BJ (cell line): Measurements from ENCODE around the gene PIH1D1. TPM values are rescaled to one million over a fixed set of nuclear protein-coding genes. Genes with fewer than 3 reads are reported as not detected.
A peak's percentile ranks its signal among the peaks of the same experiment; 100 is the strongest.
"Not testable (repeated sequence)": the region's sequence is repeated elsewhere in the genome, so short reads cannot be mapped to it uniquely, and the experiment has no call there.

ENCODE experiments used
- CTCF ChIA-PET: fragments of 350-600 bp; formaldehyde crosslinking; extraction: SDS; loops from one replicate; lab custom pipeline; 2021; ENCODE audit warnings: antibody characterized with exemption, inconsistent platforms; lab: Yijun Ruan, JAX
- POLR2A ChIA-PET: fragments of 300-600 bp; sonication (Branson Sonifier 250); formaldehyde crosslinking; extraction: SDS; loops from one replicate; lab custom pipeline; 2021; ENCODE audit warnings: antibody characterized with exemption; lab: Charles Lee
- DNase-seq: peaks from one replicate; pipeline ENCODE4 v3.0.0-alpha.2; 2011; ENCODE audit warnings: low read depth
- H3K27me3 ChIP-seq: 2 replicates; pipeline ENCODE4 v1.6.0; 2011; ENCODE audit warnings: low read length; ENCODE audit not compliant: control insufficient read depth, insufficient read depth
- H3K36me3 ChIP-seq: 2 replicates; pipeline ENCODE4 v1.5.1; 2011; ENCODE audit warnings: low read length; ENCODE audit not compliant: control insufficient read depth, insufficient read depth
- H3K4me3 ChIP-seq: 2 replicates; pipeline ENCODE4 v1.5.1; 2011; ENCODE audit warnings: low read depth, mild to moderate bottlenecking, control low read depth, low read length
- CTCF ChIP-seq: IDR thresholded peaks from 2 replicates; pipeline ENCODE4 v1.5.1; 2011; ENCODE audit warnings: low read depth, mild to moderate bottlenecking, control low read depth, inconsistent platforms, low read length, moderate library complexity; ENCODE audit not compliant: insufficient read depth
- polyA plus RNA-seq: library from polyadenylated mRNA; depleted of rRNA; stranded (reverse); fragments of >200 nt; gene quantifications from 2 replicates; pipeline ENCODE4 v1.2.3, GENCODE V29; 2011

The PIH1D1 gene
- polyA plus RNA-seq, 1 experiment = 75.8 TPM

- no peak for DNase-seq
- H3K4me3 ChIP-seq = peak overlapping the region; percentile 80
- POLR2A ChIA-PET = no interaction called here
- CTCF ChIA-PET = interaction anchor here (0.6 to 2.2 kb wide), 3 partner anchors 8 to 79 kb away, joined by 3 to 7 read pairs (median 3); no protein-coding TSS in a partner anchor
- H3K27me3 ChIP-seq = no peaks in the 10 kb centered on the region
- peaks cover 10% of the 10 kb centered on the region for H3K36me3 ChIP-seq
- no peak for TF ChIP-seq CTCF
Observed at GRCh38 chr19:49450405-49450804, 1.2 kb downstream of the PIH1D1 start.

DNA sequence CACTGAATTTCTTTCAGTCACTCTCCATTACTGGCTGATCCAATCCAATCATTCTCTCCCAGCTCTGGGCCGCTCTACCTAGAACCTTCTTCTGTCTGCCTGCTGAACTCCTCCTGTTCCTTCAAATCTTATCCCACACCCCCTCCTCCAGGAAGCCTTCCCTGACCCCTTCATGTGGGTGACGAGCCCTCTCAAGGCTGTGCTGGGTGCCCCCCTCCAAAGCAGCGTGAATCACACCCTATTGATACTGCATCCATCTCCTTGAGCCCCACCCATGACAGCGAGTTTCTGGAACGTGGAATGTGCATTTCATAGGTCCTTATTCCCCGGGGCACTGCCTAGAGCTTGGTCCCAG lies 3.2 kb downstream of the PIH1D1 start:
- Histone ChIP-seq H3K36me3 (peaks cover 10% of the 10 kb centered on the region), H3K27me3 (no peaks in the 10 kb centered on the region), H3K4me3 (no peak overlapping the region)
- POLR2A ChIA-PET = no interaction called here
- TF ChIP-seq CTCF = no peak
- DNase-seq = no peak
- CTCF ChIA-PET = interaction anchor here (1.0 to 1.1 kb wide), 2 partner anchors 57 to 221 kb away, joined by 3 to 5 read pairs; no protein-coding TSS in a partner anchor

DNA sequence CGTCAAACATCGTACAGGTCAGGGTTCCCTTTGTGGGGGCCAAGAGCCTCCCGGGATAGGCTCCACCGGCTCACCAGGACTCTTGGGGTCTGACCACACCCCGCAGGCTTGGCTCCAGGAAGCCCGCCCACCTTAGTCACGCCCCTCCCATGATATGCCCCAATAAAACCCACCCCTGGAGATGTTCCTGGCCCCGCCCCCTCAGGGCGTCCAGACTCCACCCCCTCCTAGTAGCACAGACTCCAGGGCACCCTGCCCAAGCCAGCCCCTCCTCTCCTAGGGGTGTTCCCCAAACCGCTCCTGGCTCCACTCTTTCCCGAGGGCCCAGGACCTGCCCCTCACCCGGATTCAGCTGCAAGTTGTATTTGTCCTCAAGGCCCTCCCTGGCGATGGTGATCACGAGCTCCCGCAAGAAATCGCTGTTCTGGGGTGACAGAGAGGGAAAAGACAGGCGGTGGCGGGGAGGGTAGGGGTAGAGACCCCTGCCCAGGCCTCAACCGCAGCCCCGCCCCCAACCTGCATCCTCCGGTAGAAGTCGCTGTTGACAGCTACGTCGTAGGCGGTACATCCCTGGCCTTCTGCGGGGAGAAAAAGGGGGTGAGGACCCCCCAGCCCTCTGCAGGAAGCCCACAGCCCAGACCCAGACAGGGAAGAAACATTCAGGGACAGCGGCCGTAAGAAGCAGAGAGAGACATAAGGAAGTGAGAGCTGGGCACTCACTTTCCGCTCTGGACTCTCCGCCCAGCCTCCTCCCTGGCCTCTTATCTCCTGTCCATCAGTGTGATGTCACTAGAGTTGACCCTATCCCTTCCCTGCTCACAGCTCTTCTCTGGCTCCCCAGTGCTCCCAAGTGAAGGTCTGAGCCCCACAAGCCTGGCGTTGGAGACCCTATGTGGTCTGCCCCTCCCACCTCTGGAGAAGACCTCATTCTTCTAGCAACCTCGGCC lies 3.9 kb downstream of the PIH1D1 start:
- POLR2A ChIA-PET = no interaction called here
- H3K4me3 ChIP-seq = no peak overlapping the region
- CTCF ChIA-PET = interaction anchor here (1.0 to 1.5 kb wide), 3 partner anchors 26 to 221 kb away, joined by 3 to 7 read pairs (median 5); partner anchors contain the start of gene FLT3LG
- peaks cover 10% of the 10 kb centered on the region for H3K36me3 ChIP-seq
- no peak for DNase-seq
- no peak for TF ChIP-seq CTCF
- H3K27me3 ChIP-seq = no peaks in the 10 kb centered on the region

GRCh38 chr19:49445997-49446396 lies 5.6 kb downstream of the PIH1D1 start:
- Histone ChIP-seq H3K27me3 (peaks cover 6% of the 10 kb centered on the region), H3K36me3 (peaks cover 10% of the 10 kb centered on the region), H3K4me3 (no peak overlapping the region)
- ChIA-PET CTCF (interaction anchor here (0.6 to 3.1 kb wide), 2 partner anchors 55 to 180 kb away, joined by 4 to 16 read pairs; no protein-coding TSS in a partner anchor), POLR2A (no interaction called here)
- DNase-seq = no peak
- TF ChIP-seq CTCF = no peak

DNA sequence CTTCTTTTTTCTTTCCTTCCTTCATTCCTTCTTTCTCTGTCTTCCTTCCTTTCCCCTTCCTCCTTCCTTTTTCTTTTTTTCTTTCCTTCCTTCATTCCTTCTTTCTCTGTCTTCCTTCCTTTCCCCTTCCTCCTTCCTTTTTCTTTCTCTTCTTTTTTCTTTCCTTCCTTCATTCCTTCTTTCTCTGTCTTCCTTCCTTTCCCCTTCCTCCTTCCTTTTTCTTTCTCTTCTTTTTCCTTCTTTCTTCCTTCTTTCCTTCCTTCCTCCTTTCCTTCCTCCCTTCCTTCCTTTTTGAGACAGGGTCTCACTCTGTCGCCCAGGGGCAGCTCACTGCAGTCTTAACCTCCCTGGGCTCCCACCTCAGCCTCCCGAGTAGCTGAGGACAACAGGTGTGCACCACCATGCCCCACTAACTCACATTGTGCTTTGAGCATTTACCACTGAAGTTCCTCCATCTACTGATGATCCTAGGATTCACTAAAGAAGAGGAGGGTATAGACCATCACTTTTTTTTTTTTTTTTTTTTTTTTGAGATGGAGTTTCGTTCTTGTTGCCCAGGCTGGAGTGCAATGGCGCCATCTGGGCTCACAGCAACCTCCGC lies 7.4 kb downstream of the PIH1D1 start:
- H3K36me3 ChIP-seq, H3K4me3 ChIP-seq, DNase-seq: not testable (repeated sequence)
- ChIA-PET CTCF (interaction anchor here (0.6 to 3.1 kb wide), 8 partner anchors 9 to 178 kb away, joined by 3 to 16 read pairs (median 3); partner anchors contain the start of gene TEAD2), POLR2A (interaction anchor here (0.5 kb wide), 1 partner anchor 28 kb away, joined by 3 read pairs; no protein-coding TSS in a partner anchor)
- peaks cover 23% of the 10 kb centered on the region for H3K27me3 ChIP-seq
